CD14-positive monocyte (primary cell): ENCODE measurements around the gene SEC22B. TPM values are rescaled to one million over a fixed set of nuclear protein-coding genes. Genes with fewer than 3 reads are reported as not detected.
A peak's percentile ranks its signal among the peaks of the same experiment; 100 is the strongest.
"Not testable (repeated sequence)": the region's sequence is repeated elsewhere in the genome, so short reads cannot be mapped to it uniquely, and the experiment has no call there.

ENCODE experiments used
- DNase-seq, 3 donors: peaks; one replicate each; pipeline ENCODE4 v3.0.0-alpha.2; 2011 to 2022
- H2AFZ ChIP-seq: 2 replicates; pipeline ENCODE4 v1.6.0; 2012; ENCODE audit warnings: mild to moderate bottlenecking, low read depth, low read length, inconsistent platforms; ENCODE audit not compliant: insufficient read depth, poor library complexity, severe bottlenecking
- H3K27ac ChIP-seq, 2 donors: 1 replicate in 1 of 2; 2 replicates in 1 of 2; pipeline ENCODE4 v1.5.1; 2012 to 2013; ENCODE audit warnings: low read length in 2 of 2, control low read depth in 1 of 2, inconsistent platforms in 1 of 2, low read depth in 1 of 2, mild to moderate bottlenecking in 1 of 2
- H3K27me3 ChIP-seq, 2 donors: one replicate each; pipeline versions ENCODE4 v1.6.0 to v1.6.1; 2011 to 2013; ENCODE audit warnings: low read length in 2 of 2; ENCODE audit not compliant: control insufficient read depth in 2 of 2, insufficient read depth in 2 of 2
- H3K36me3 ChIP-seq, 2 donors: replicated peaks in 1 of 2; 1 replicate in 1 of 2; 2 replicates in 1 of 2; pipeline versions ENCODE4 v1.5.1 to v1.6.1; 2012 to 2013; ENCODE audit warnings: low read length in 2 of 2, control low read depth in 1 of 2, inconsistent platforms in 1 of 2, mild to moderate bottlenecking in 1 of 2; ENCODE audit not compliant: insufficient read depth in 2 of 2, control insufficient read depth in 1 of 2
- H3K4me1 ChIP-seq, 2 donors: 1 replicate in 1 of 2; 2 replicates in 1 of 2; pipeline versions ENCODE4 v1.5.1 to v1.6.1; 2012 to 2013; ENCODE audit warnings: low read length in 2 of 2, control low read depth in 1 of 2, inconsistent platforms in 1 of 2, mild to moderate bottlenecking in 1 of 2, moderate library complexity in 1 of 2; ENCODE audit not compliant: insufficient read depth in 2 of 2, control insufficient read depth in 1 of 2
- H3K4me2 ChIP-seq: replicated peaks from 2 replicates; pipeline ENCODE3; 2012; ENCODE audit warnings: low read length, moderate library complexity, mild to moderate bottlenecking; ENCODE audit not compliant: poor library complexity, severe bottlenecking; ENCODE audit errors: extremely low read depth
- H3K4me3 ChIP-seq, 3 experiments: fragments of 200-600 bp in 1 of 3; sonication (generic) in 1 of 3; replicated peaks in 1 of 3; 1 replicate in 2 of 3; 2 replicates in 1 of 3; pipeline ENCODE4 v1.5.1; 2011 to 2013; ENCODE audit warnings: low read length in 3 of 3, mild to moderate bottlenecking in 3 of 3, control low read depth in 2 of 3, low read depth in 2 of 3, inconsistent platforms in 1 of 3, moderate library complexity in 1 of 3
- H3K79me2 ChIP-seq: 2 replicates; pipeline ENCODE4 v1.6.0; 2012; ENCODE audit warnings: mild to moderate bottlenecking, control low read depth, inconsistent platforms, low read length, moderate library complexity; ENCODE audit not compliant: insufficient read depth
- H3K9ac ChIP-seq: 2 replicates; pipeline ENCODE4 v1.6.0; 2017; ENCODE audit warnings: low read length, mild to moderate bottlenecking; ENCODE audit not compliant: insufficient read depth, poor library complexity, severe bottlenecking
- H3K9me3 ChIP-seq, 2 donors: replicated peaks in 1 of 2; 1 replicate in 1 of 2; 2 replicates in 1 of 2; pipeline versions ENCODE4 v1.5.1 to v1.6.1; 2012 to 2013; ENCODE audit warnings: low read length in 2 of 2, control low read depth in 1 of 2; ENCODE audit not compliant: control insufficient read depth in 1 of 2, insufficient read depth in 1 of 2
- H4K20me1 ChIP-seq: 2 replicates; pipeline ENCODE4 v1.6.0; 2012; ENCODE audit warnings: mild to moderate bottlenecking, low read length, control low read depth, moderate library complexity; ENCODE audit not compliant: insufficient read depth
- H3K27ac Mint-ChIP-seq, 7 donors: one replicate each; pipeline ENCODE4 v1.8.0; 2020; ENCODE audit warnings: mild to moderate bottlenecking in 7 of 7, mixed read lengths in 7 of 7, moderate library complexity in 6 of 7, inconsistent platforms in 2 of 7
- H3K27me3 Mint-ChIP-seq, 3 donors: one replicate each; pipeline ENCODE4 v1.8.0; 2021 to 2022; ENCODE audit warnings: low read depth in 3 of 3, mild to moderate bottlenecking in 3 of 3, mixed read lengths in 3 of 3, moderate library complexity in 3 of 3, inconsistent platforms in 1 of 3
- H3K36me3 Mint-ChIP-seq, 2 donors: one replicate each; pipeline ENCODE4 v1.8.0; 2020; ENCODE audit warnings: mixed read lengths in 2 of 2, inconsistent platforms in 1 of 2, mild to moderate bottlenecking in 1 of 2
- H3K4me1 Mint-ChIP-seq: one replicate; pipeline ENCODE4 v1.8.0; 2020; ENCODE audit warnings: mild to moderate bottlenecking, mixed read lengths
- H3K4me3 Mint-ChIP-seq, 2 donors: one replicate each; pipeline ENCODE4 v1.8.0; 2020; ENCODE audit warnings: mild to moderate bottlenecking in 2 of 2, mixed read lengths in 2 of 2, moderate library complexity in 1 of 2
- H3K9me3 Mint-ChIP-seq, 7 donors: one replicate each; pipeline ENCODE4 v1.8.0; 2020 to 2022; ENCODE audit warnings: mixed read lengths in 7 of 7, mild to moderate bottlenecking in 6 of 7, moderate library complexity in 6 of 7, inconsistent platforms in 2 of 7
- WGBS: methylation state at CpG from one replicate; pipeline ENCODE4 v1.1.5; 2013; ENCODE audit warnings: missing lambda C conversion rate; ENCODE audit not compliant: insufficient coverage; 5-methylcytosine and 5-hydroxymethylcytosine counted together
- intact Hi-C, 2 donors: fragments of 100-400 bp; cut with micrococcal nuclease; formaldehyde crosslinking; loops; one replicate each; pipeline versions ENCODE4 v1.15.0 to v1.15.1; 2023
- polyA plus RNA-seq, 3 donors: library from polyadenylated mRNA; depleted of rRNA in 1 of 3; unstranded in 2 of 3; stranded (reverse) in 1 of 3; fragments of 300-500 nt in 2 of 3; fragments of >200 nt in 1 of 3; fragmentation: Illumina TruSeq in 2 of 3; gene quantifications; 1 replicate in 2 of 3; 2 replicates in 1 of 3; pipeline ENCODE4 v1.2.3, GENCODE V29; 2012 to 2021

The SEC22B gene
- polyA plus RNA-seq, 3 donors: 10.1 to 23.5 (median 18.9) TPM

GRCh38 chr1:120131611-120132405 lies 44.5 kb downstream of the SEC22B start:
- Histone ChIP-seq H3K27ac (peak overlapping the region; percentile 54 to 81), H3K4me1 (peaks cover 36 to 37% of the 10 kb centered on the region in 2 donors)
- intact Hi-C loops, H3K4me3 Mint-ChIP-seq, H3K36me3 ChIP-seq, H3K4me3 ChIP-seq, H3K27me3 Mint-ChIP-seq, H4K20me1 ChIP-seq, H3K9me3 Mint-ChIP-seq, H3K36me3 Mint-ChIP-seq, H3K79me2 ChIP-seq, H3K4me2 ChIP-seq, H2AFZ ChIP-seq, H3K9ac ChIP-seq, H3K9me3 ChIP-seq, H3K27me3 ChIP-seq: not testable (repeated sequence)
- no CpG with 5 or more reads among the region's 10 CpGs for WGBS
- Mint-ChIP-seq H3K27ac (peak overlapping the region; percentile 72 to 92 (median 89)), H3K4me1 (peaks cover 25% of the 10 kb centered on the region)
- peak in 2 of 3 donors; percentile 17 to 33 for DNase-seq

- H3K9me3 Mint-ChIP-seq, H3K27me3 Mint-ChIP-seq, H3K36me3 ChIP-seq, H3K4me3 Mint-ChIP-seq, H3K79me2 ChIP-seq, intact Hi-C loops, H4K20me1 ChIP-seq, H2AFZ ChIP-seq, H3K9me3 ChIP-seq, H3K27me3 ChIP-seq, H3K27ac ChIP-seq, H3K36me3 Mint-ChIP-seq, H3K9ac ChIP-seq, DNase-seq, H3K27ac Mint-ChIP-seq, H3K4me2 ChIP-seq, H3K4me3 ChIP-seq: not testable (repeated sequence)
- WGBS: no CpG with 5 or more reads among the region's 1 CpG
- H3K4me1 Mint-ChIP-seq: peaks cover 29% of the 10 kb centered on the region
- H3K4me1 ChIP-seq: peaks cover 43 to 47% of the 10 kb centered on the region in 2 donors
Measured at GRCh38 chr1:120127921-120128320, 48.4 kb downstream of the SEC22B start.

- H3K27me3 ChIP-seq, H3K4me2 ChIP-seq, H2AFZ ChIP-seq, H3K4me3 ChIP-seq, H3K79me2 ChIP-seq, H3K27me3 Mint-ChIP-seq, H3K9me3 ChIP-seq, H3K9ac ChIP-seq, intact Hi-C loops, H3K4me3 Mint-ChIP-seq, H3K27ac ChIP-seq, H3K36me3 Mint-ChIP-seq, H3K36me3 ChIP-seq, H4K20me1 ChIP-seq, H3K9me3 Mint-ChIP-seq, H3K27ac Mint-ChIP-seq: not testable (repeated sequence)
- H3K4me1 ChIP-seq: peaks cover 36 to 41% of the 10 kb centered on the region in 2 donors
- no CpG with 5 or more reads among the region's 6 CpGs for WGBS
- peaks cover 23% of the 10 kb centered on the region for H3K4me1 Mint-ChIP-seq
- DNase-seq: peak in 1 of 3 donors; percentile 8
Measured at GRCh38 chr1:120126216-120126615, 50.1 kb downstream of the SEC22B start.

GRCh38 chr1:120124628-120125027 lies 51.7 kb downstream of the SEC22B start:
- intact Hi-C loops, H2AFZ ChIP-seq, H3K27me3 ChIP-seq, H3K4me3 Mint-ChIP-seq, H3K9me3 ChIP-seq, DNase-seq, H3K27me3 Mint-ChIP-seq, H3K4me2 ChIP-seq, H3K9ac ChIP-seq, H3K36me3 Mint-ChIP-seq, H4K20me1 ChIP-seq, H3K9me3 Mint-ChIP-seq, H3K79me2 ChIP-seq, H3K4me3 ChIP-seq, H3K36me3 ChIP-seq: not testable (repeated sequence)
- H3K27ac ChIP-seq: peak overlapping the region in 1 of 2 donors; percentile 75
- WGBS: no CpG with 5 or more reads among the region's 1 CpG
- peaks cover 33 to 37% of the 10 kb centered on the region in 2 donors for H3K4me1 ChIP-seq
- Mint-ChIP-seq H3K27ac (peak overlapping the region in 6 of 7 donors; percentile 77 to 92 (median 86)), H3K4me1 (peaks cover 20% of the 10 kb centered on the region)
